NCI-H1048 (cell line): ENCODE measurements around the gene GAA.
"Not testable (repeated sequence)": the region's sequence is repeated elsewhere in the genome, so short reads cannot be mapped to it uniquely, and the experiment has no call there.

Source experiments
- DNase-seq: peaks from one replicate; lab custom pipeline; 2025; lab: John Stamatoyannopoulos, UW

GAA gene

GRCh38 chr17:80083136-80083661 lies 18.2 kb upstream of the GAA start:
- DNase-seq: no peak

GRCh38 chr17:80084773-80085172 lies 16.6 kb upstream of the GAA start:
- no peak for DNase-seq

- no peak for DNase-seq
Observed at GRCh38 chr17:80086081-80086480, 15.3 kb upstream of the GAA start.

GRCh38 chr17:80086616-80087015 lies 14.8 kb upstream of the GAA start:
- DNase-seq: no peak

GRCh38 chr17:80087346-80088265 lies 13.8 kb upstream of the GAA start:
- DNase-seq: no peak

- no peak for DNase-seq
Observed at GRCh38 chr17:80089762-80090161, 11.6 kb upstream of the GAA start.

GRCh38 chr17:80090164-80090563 lies 11.2 kb upstream of the GAA start:
- not testable (repeated sequence) for DNase-seq

- DNase-seq: no peak
Observed at GRCh38 chr17:80091376-80091775, 10.0 kb upstream of the GAA start.

- DNase-seq: no peak
Observed at GRCh38 chr17:80092959-80093358, 8.4 kb upstream of the GAA start.

GRCh38 chr17:80095038-80095843 lies 6.1 kb upstream of the GAA start:
- DNase-seq: no peak

- no peak for DNase-seq
Observed at GRCh38 chr17:80095844-80096475, 5.4 kb upstream of the GAA start.

- no peak for DNase-seq
Observed at GRCh38 chr17:80096561-80097021, 4.8 kb upstream of the GAA start.

- no peak for DNase-seq
Observed at GRCh38 chr17:80097127-80097621, 4.2 kb upstream of the GAA start.

GRCh38 chr17:80097844-80098691 lies 3.3 kb upstream of the GAA start:
- no peak for DNase-seq

GRCh38 chr17:80099291-80100034 lies 1.9 kb upstream of the GAA start:
- DNase-seq: no peak

GRCh38 chr17:80100035-80100323 lies 1.4 kb upstream of the GAA start:
- no peak for DNase-seq

GRCh38 chr17:80101946-80102663 lies 724 bp downstream of the GAA start:
- DNase-seq: no peak

GRCh38 chr17:80102664-80103448 lies 1.5 kb downstream of the GAA start:
- DNase-seq: no peak

GRCh38 chr17:80103449-80104085 lies 2.2 kb downstream of the GAA start:
- no peak for DNase-seq
